Ovary (tissue), 9 donors: Measurements from ENCODE around the gene GRK5. TPM values are rescaled to one million over a fixed set of nuclear protein-coding genes. Genes with fewer than 3 reads are reported as not detected.

ENCODE experiments used
- DNase-seq, 5 donors: peaks; one replicate each; pipeline ENCODE4 v3.0.0-alpha.2; 2019 to 2020
- H3K27ac ChIP-seq, 2 donors: fragments of 200-600 bp; one replicate each; pipeline versions ENCODE4 v1.5.1 to v1.8.0; 2019 to 2022
- H3K27me3 ChIP-seq: fragments of 200-600 bp; one replicate; pipeline ENCODE4 v1.8.0; 2022
- H3K36me3 ChIP-seq: fragments of 200-600 bp; sonication (generic); one replicate; pipeline ENCODE4 v1.5.1; 2019
- H3K4me1 ChIP-seq: one replicate; pipeline ENCODE4 v1.8.1; 2013; ENCODE audit warnings: mild to moderate bottlenecking, moderate library complexity; ENCODE audit not compliant: insufficient read depth
- H3K4me3 ChIP-seq: fragments of 200-600 bp; sonication (generic); one replicate; pipeline ENCODE4 v1.5.1; 2017
- H3K9me3 ChIP-seq, 2 donors: fragments of 200-600 bp in 1 of 2; sonication (generic) in 1 of 2; one replicate each; pipeline versions ENCODE4 v1.5.1 to v1.8.1; 2013 to 2019; ENCODE audit warnings: mild to moderate bottlenecking in 1 of 2, moderate library complexity in 1 of 2
- EP300 ChIP-seq: sonication (generic); formaldehyde crosslinking; IDR thresholded peaks from one replicate; pipeline ENCODE4 v1.6.1; 2017; ENCODE audit warnings: antibody characterized with exemption
- POLR2A ChIP-seq: fragments of 450-650 bp; IDR thresholded peaks from one replicate; pipeline ENCODE4 v1.6.1; 2017; ENCODE audit warnings: antibody characterized with exemption, mild to moderate bottlenecking, moderate library complexity
- WGBS, 3 donors: extraction: QIAGEN DNeasy Blood & Tissue Kit in 1 of 3; methylation state at CpG; one replicate each; pipeline versions ENCODE4 v1.1.5 to v1.1.7; 2013 to 2017; 5-methylcytosine and 5-hydroxymethylcytosine counted together
- intact Hi-C, 4 donors: fragments of 100-400 bp; cut with DNase I; formaldehyde crosslinking; loops; one replicate each; pipeline versions ENCODE4 v1.11.0 to v1.15.1; 2022 to 2023
- polyA plus RNA-seq, 2 donors: library from polyadenylated mRNA; stranded (reverse); fragments of 200-250 nt in 1 of 2; fragments of 350-450 nt in 1 of 2; fragmentation: Illumina TruSeq in 1 of 2; extraction: RNeasy Lipid Tissue Mini Kit (QIAGEN cat#74804) in 1 of 2; gene quantifications; one replicate each; pipeline ENCODE4 v1.2.3, GENCODE V29; 2013 to 2014
- total RNA-seq, 7 donors: library from RNA; depleted of rRNA in 2 of 7; stranded (reverse); fragments of >200 nt in 2 of 7; fragmentation: NEBNext Ultra II Directional in 3 of 7; extraction: Animal tissue kit (Norgen Biotek cat#: 25700) in 3 of 7; gene quantifications; one replicate each; pipeline versions ENCODE4 v1.1.0 to v1.2.4, GENCODE V29; 2016 to 2023
- TF ChIP-seq, protein P1 (sequence below), 3 donors: fragments of 450-650 bp in 2 of 3; fragments of 200-600 bp in 1 of 3; IDR thresholded peaks; one replicate each; pipeline versions ENCODE4 v1.5.1 to v1.8.0; 2016 to 2022; ENCODE audit warnings: antibody characterized with exemption in 3 of 3, mild to moderate bottlenecking in 1 of 3
- donor health status: DM: no; HTN: no; CAD: no; lungs with moderate emphysema.
- donor health status: DM: no; HTN: no; CAD: no.
- donor health status: Bipolar disorder and iron deficiency.
- donor health status: DM: yes; HTN: yes; CAD: no.
- donor health status: DM: no; HTN: no; CAD: no.
- donor health status: DM: yes; HTN: yes; CAD: no.

Gene GRK5
- total and polyA plus RNA-seq, 9 donors = 10.0 to 115 (median 38.2) TPM

DNA sequence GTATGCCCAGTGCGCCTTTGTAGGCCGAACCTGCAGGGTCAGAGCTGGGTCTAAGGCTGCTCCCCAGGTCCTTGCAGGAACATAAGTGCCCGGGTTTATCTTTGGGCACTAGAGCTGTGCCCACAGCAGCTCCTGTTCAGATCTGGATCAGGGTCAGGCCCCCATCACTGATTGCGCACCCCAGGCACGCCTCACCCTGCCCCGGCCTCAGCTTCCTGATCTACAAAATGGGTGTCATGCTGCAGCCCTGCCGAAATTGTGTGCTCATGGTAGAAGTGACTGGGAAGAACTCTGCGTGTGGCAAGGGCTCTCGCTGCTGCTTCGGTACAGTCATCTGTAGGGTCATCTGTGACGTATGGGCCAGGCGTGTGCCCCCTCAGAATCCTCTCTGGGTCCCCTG lies 100.7 kb downstream of the GRK5 start:
- 97 to 98% (median 97%) methylated on average over 8 to 12 of the region's 12 CpGs for WGBS, 3 donors
- DNase-seq = no peak
- intact Hi-C loops = no loop called here

DNA sequence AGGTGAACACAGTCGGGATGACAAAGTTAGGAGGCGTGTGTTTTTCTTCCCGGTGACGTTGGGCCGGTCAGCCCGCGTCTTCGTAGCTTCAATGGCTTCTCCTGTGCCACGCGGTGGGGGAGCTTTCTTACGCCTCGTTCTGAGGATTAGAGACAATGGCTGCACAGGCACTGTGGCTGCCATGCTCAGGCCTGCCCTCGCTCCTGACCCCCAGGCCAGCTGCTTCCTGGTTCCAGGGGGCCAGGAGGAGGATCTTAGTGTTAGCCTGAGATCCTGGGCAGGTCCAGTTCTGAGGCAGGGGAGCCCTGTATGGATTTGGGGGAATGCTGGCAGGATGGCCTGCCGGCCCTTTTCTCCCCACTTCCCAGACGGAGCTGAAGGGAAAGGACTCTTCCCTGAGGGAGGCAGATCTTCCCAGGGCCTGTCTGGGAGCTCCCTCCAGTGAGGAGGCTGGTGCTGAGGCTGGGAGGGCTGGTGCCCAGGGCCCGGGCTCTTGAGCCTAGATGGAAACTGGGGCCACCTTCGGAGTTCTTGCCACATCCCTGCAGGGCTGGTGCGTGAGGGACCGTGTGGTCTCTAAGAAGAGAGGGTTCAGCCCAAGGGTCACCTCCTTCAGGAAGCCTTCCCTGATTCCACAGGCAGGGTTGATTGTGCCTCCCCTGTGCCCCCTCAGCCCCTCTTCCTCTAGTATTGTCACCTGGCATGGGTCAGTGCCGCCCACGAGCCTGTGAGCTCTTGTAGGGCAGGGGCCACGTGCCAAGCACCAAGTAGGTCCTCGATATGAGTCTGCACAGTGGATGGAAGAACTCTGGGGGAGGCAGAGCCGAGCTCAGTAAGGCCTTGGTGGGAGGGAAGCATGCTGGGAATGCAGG lies 101.4 kb downstream of the GRK5 start:
- DNase-seq = no peak
- 84 to 88% (median 88%) methylated on average over 24 of the region's 24 CpGs for WGBS, 3 donors
- Histone ChIP-seq H3K9me3 (no peaks in the 10 kb centered on the region), H3K27ac (no peak overlapping the region), H3K4me3 (no peak overlapping the region), H3K27me3 (no peaks in the 10 kb centered on the region), H3K36me3 (no peaks in the 10 kb centered on the region), H3K4me1 (peaks cover 11% of the 10 kb centered on the region)
- intact Hi-C loops = no loop called here
- TF ChIP-seq, protein P1, sequence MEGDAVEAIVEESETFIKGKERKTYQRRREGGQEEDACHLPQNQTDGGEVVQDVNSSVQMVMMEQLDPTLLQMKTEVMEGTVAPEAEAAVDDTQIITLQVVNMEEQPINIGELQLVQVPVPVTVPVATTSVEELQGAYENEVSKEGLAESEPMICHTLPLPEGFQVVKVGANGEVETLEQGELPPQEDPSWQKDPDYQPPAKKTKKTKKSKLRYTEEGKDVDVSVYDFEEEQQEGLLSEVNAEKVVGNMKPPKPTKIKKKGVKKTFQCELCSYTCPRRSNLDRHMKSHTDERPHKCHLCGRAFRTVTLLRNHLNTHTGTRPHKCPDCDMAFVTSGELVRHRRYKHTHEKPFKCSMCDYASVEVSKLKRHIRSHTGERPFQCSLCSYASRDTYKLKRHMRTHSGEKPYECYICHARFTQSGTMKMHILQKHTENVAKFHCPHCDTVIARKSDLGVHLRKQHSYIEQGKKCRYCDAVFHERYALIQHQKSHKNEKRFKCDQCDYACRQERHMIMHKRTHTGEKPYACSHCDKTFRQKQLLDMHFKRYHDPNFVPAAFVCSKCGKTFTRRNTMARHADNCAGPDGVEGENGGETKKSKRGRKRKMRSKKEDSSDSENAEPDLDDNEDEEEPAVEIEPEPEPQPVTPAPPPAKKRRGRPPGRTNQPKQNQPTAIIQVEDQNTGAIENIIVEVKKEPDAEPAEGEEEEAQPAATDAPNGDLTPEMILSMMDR (IDR thresholded peaks at IDR 0.05) = no peak
- TF ChIP-seq POLR2A = no peak
- TF ChIP-seq EP300 = no peak

More for the DNA sequence above, 100.7 kb downstream of the GRK5 start:
- H3K27me3 ChIP-seq = no peaks in the 10 kb centered on the region
- TF ChIP-seq EP300 = no peak
- no peak for TF ChIP-seq POLR2A
- TF ChIP-seq, protein P1 (IDR thresholded peaks at IDR 0.05) = no peak
- no peaks in the 10 kb centered on the region for H3K9me3 ChIP-seq
- H3K4me1 ChIP-seq = peaks cover 6% of the 10 kb centered on the region
- H3K36me3 ChIP-seq = no peaks in the 10 kb centered on the region
- H3K27ac ChIP-seq = no peak overlapping the region
- no peak overlapping the region for H3K4me3 ChIP-seq

DNA sequence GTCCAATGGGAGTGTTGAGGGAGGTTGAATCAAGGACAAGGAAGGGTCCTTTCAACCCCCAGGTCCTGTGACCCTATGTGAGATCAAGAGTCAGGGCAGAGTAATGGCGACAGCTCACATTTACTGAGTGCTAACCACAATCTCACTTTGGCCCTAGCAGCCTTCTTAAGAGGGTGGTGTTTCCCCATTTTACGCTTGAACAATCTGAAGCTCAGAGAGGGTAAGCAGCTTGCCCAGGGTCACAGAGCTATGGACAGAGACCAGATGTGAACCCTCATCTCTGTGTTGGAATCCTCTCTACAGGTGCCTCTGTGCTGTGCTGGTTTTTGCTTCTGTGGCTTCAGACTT lies 102.0 kb downstream of the GRK5 start:
- Histone ChIP-seq H3K27ac (no peak overlapping the region), H3K9me3 (no peaks in the 10 kb centered on the region), H3K27me3 (no peaks in the 10 kb centered on the region), H3K4me1 (peaks cover 14% of the 10 kb centered on the region), H3K4me3 (no peak overlapping the region), H3K36me3 (no peaks in the 10 kb centered on the region)
- 91 to 100% (median 93%) methylated on average over 2 of the region's 2 CpGs for WGBS, 3 donors
- intact Hi-C loops = no loop called here
- TF ChIP-seq POLR2A = no peak
- TF ChIP-seq, protein P1 (IDR thresholded peaks at IDR 0.05) = no peak
- no peak for TF ChIP-seq EP300
- no peak for DNase-seq

GRCh38 chr10:119310806-119311205 lies 103.4 kb downstream of the GRK5 start:
- intact Hi-C loops = no loop called here
- H3K4me1 ChIP-seq = peaks cover 18% of the 10 kb centered on the region
- no peak for DNase-seq
- no peaks in the 10 kb centered on the region for H3K9me3 ChIP-seq
- no peaks in the 10 kb centered on the region for H3K27me3 ChIP-seq
- TF ChIP-seq EP300 = no peak
- TF ChIP-seq, protein P1 (IDR thresholded peaks at IDR 0.05) = no peak
- TF ChIP-seq POLR2A = no peak
- WGBS, 3 donors = 90 to 95% (median 90%) methylated on average over 4 of the region's 4 CpGs
- no peak overlapping the region for H3K27ac ChIP-seq
- no peak overlapping the region for H3K4me3 ChIP-seq
- no peaks in the 10 kb centered on the region for H3K36me3 ChIP-seq
